OCI-LY7 (cell line): ENCODE results near the gene ZNF831. TPM values are rescaled to one million over a fixed set of nuclear protein-coding genes. Genes with fewer than 3 reads are reported as not detected.

ENCODE experiments used
- BruUV-seq: library from RNA; stranded (reverse); fragments of 400-500 nt; replicated peaks from 2 replicates; lab custom pipeline; 2021; lab: Mats Ljungman, UMichigan
- CTCF ChIA-PET: fragments of 300-600 bp; sonication (Branson Sonifier 250); formaldehyde crosslinking; loops from one replicate; lab custom pipeline; 2022; ENCODE audit warnings: antibody characterized with exemption; ENCODE audit not compliant: unreplicated experiment; lab: Charles Lee
- POLR2A ChIA-PET: fragments of 300-600 bp; sonication (Branson Sonifier 250); formaldehyde crosslinking; loops from one replicate; lab custom pipeline; 2022; ENCODE audit warnings: antibody characterized with exemption; lab: Charles Lee
- DNase-seq: peaks from one replicate; pipeline ENCODE4 v3.0.0-alpha.2; 2015; ENCODE audit warnings: low spot score
- H2AFZ ChIP-seq: fragments of 200-600 bp; sonication (generic), shearing (Covaris generic); 2 replicates; pipeline ENCODE4 v1.6.1; 2014; ENCODE audit warnings: mild to moderate bottlenecking, antibody characterized with exemption, low read length, moderate library complexity
- H3K27ac ChIP-seq: fragments of 200-600 bp; sonication (generic); 2 replicates; pipeline ENCODE4 v1.5.1; 2014; ENCODE audit warnings: mixed run types, low read depth, mild to moderate bottlenecking, moderate library complexity, low read length, inconsistent platforms; ENCODE audit not compliant: poor library complexity, severe bottlenecking
- H3K36me3 ChIP-seq: fragments of 200-600 bp; sonication (generic); 2 replicates; pipeline ENCODE4 v1.6.1; 2014; ENCODE audit warnings: mild to moderate bottlenecking, antibody characterized with exemption, low read length, moderate library complexity, mixed read lengths; ENCODE audit not compliant: insufficient read depth
- H3K4me1 ChIP-seq: fragments of 200-600 bp; sonication (generic); 2 replicates; pipeline ENCODE4 v1.5.1; 2014; ENCODE audit warnings: mild to moderate bottlenecking, low read length; ENCODE audit not compliant: insufficient read depth, poor library complexity, severe bottlenecking
- H3K4me2 ChIP-seq: fragments of 200-600 bp; sonication (generic); 2 replicates; pipeline ENCODE4 v1.6.1; 2014; ENCODE audit warnings: mild to moderate bottlenecking, low read length
- H3K4me3 ChIP-seq: fragments of 200-600 bp; sonication (generic); 2 replicates; pipeline ENCODE4 v1.5.1; 2014; ENCODE audit warnings: mild to moderate bottlenecking, low read depth, low read length; ENCODE audit not compliant: poor library complexity, severe bottlenecking
- H3K79me2 ChIP-seq: fragments of 200-600 bp; sonication (generic); 2 replicates; pipeline ENCODE4 v1.6.1; 2016; ENCODE audit warnings: low read depth, mild to moderate bottlenecking, low read length, moderate library complexity, mixed read lengths; ENCODE audit not compliant: insufficient read depth
- H3K9me2 ChIP-seq: fragments of 200-600 bp; sonication (generic); 2 replicates; pipeline ENCODE4 v1.6.1; 2016; ENCODE audit warnings: mild to moderate bottlenecking, low read length, mixed read lengths; ENCODE audit not compliant: insufficient read depth
- H3K9me3 ChIP-seq: fragments of 200-600 bp; sonication (generic); 2 replicates; pipeline ENCODE4 v1.6.1; 2014; ENCODE audit warnings: mild to moderate bottlenecking, mixed run types, low read length, mixed read lengths
- H4K20me1 ChIP-seq: fragments of 200-600 bp; sonication (generic); 2 replicates; pipeline ENCODE4 v1.6.1; 2014; ENCODE audit warnings: mild to moderate bottlenecking, antibody characterized with exemption, low read length, moderate library complexity, mixed read lengths; ENCODE audit not compliant: insufficient read depth
- CTCF ChIP-seq: fragments of 200-600 bp; sonication (generic); conservative IDR thresholded peaks from 2 replicates; pipeline ENCODE4 v1.5.1; 2014; ENCODE audit warnings: mild to moderate bottlenecking, antibody characterized with exemption, low read length, moderate library complexity, mixed read lengths
- EZH2phosphoT487 ChIP-seq: fragments of 200-600 bp; sonication (generic); IDR thresholded peaks from 2 replicates; pipeline ENCODE4 v1.6.1; 2018; ENCODE audit warnings: low read depth, borderline replicate concordance, mild to moderate bottlenecking, mixed run types, antibody characterized with exemption, low read length, moderate library complexity, mixed read lengths
- intact Hi-C: fragments of 100-400 bp; cut with micrococcal nuclease; formaldehyde crosslinking; loops from one replicate; pipeline ENCODE4 v1.10.0; 2022; ENCODE audit not compliant: unreplicated experiment
- total RNA-seq, 2 experiments: library from RNA; depleted of rRNA in 1 of 2; stranded (reverse); fragments of >200 nt in 1 of 2; shearing (Covaris generic) in 1 of 2; gene quantifications; 2 replicates each; pipeline ENCODE4 v1.2.3, GENCODE V29; 2014 to 2022

Gene ZNF831
- total RNA-seq, 2 experiments from 2014 or later = 5.9 to 6.3 TPM

DNA sequence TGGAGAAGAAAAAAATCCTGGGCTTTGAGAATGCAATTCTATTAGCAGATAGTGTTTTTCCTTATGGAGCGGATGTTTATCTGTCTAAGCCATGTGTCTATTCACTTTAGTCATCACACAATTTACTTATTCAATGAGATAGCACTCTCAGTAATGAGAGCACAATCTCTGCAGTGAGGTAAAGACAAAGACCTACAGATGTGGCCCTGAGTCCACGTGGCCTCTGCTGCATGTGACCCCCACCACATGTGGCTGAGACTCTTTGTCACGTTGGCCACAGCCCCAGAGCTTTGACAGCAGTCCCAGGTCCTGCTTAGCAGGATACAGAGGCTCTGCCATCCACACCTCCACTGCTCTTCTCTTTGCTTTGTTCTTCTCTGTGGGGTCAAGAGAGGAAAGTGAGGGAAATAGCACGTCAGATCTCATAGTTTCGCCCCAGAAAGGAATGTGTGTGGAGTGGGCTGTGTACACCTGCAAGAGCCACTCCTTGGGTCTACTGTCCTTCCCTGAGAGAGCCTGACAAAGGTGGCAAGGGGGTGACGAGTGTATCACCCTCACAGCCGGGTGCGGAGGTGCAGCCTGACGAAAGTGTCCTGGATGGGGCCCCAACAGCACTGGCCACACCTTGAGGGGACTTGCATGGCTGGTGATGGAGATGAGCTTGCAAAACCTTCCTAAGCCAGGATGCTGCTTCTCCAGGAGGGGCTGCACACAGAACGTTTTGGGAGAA, 40.7 kb downstream of the ZNF831 start:
- ChIA-PET CTCF (no interaction called here), POLR2A (no interaction called here)
- Histone ChIP-seq H3K79me2 (no peaks in the 10 kb centered on the region), H2AFZ (no peak overlapping the region), H3K9me2 (no peaks in the 10 kb centered on the region), H4K20me1 (no peaks in the 10 kb centered on the region), H3K4me3 (no peak overlapping the region), H3K27ac (no peak overlapping the region), H3K36me3 (peaks cover 15% of the 10 kb centered on the region), H3K4me1 (peaks cover 4% of the 10 kb centered on the region), H3K9me3 (0 out of 2 replicates have a peak, but pooled peaks cover 4% of the 10 kb centered on the region), H3K4me2 (no peak overlapping the region)
- intact Hi-C loops = no loop called here
- no peak for DNase-seq
- no TSS peak for BruUV-seq
- TF ChIP-seq EZH2phosphoT487 (no peak), CTCF (no peak)

DNA sequence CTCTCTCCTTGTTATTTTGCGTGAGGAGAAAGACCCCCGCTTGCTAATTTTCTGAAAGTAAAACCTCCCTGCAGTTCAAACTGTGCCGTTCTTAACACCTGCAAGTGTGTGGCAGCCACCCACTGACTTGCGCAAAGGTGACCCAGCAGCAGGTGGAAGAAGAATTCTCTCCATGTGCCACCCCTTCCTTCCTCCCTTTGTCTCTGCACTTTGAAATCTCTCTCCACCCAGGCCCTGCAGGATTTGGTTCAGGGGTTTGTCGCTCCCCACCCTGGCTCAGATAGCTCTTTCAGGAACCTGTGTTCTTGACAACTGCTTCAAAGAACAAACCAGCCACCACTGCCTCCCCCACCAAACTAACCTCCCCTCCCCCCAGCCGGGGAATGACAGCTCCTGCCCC, 41.4 kb downstream of the ZNF831 start:
- Histone ChIP-seq H3K79me2 (no peaks in the 10 kb centered on the region), H3K4me1 (peaks cover 4% of the 10 kb centered on the region), H2AFZ (no peak overlapping the region), H3K27ac (no peak overlapping the region), H3K9me3 (no peaks in the 10 kb centered on the region), H3K36me3 (peaks cover 10% of the 10 kb centered on the region), H3K4me2 (no peak overlapping the region), H3K9me2 (no peaks in the 10 kb centered on the region), H3K4me3 (no peak overlapping the region), H4K20me1 (no peaks in the 10 kb centered on the region)
- POLR2A ChIA-PET = interaction anchor here (0.6 kb wide), 1 partner anchor 268 kb away, joined by 5 read pairs; no protein-coding TSS in a partner anchor
- DNase-seq = no peak
- no peak for TF ChIP-seq CTCF
- CTCF ChIA-PET = no interaction called here
- intact Hi-C loops = no loop called here
- BruUV-seq = no TSS peak

DNA sequence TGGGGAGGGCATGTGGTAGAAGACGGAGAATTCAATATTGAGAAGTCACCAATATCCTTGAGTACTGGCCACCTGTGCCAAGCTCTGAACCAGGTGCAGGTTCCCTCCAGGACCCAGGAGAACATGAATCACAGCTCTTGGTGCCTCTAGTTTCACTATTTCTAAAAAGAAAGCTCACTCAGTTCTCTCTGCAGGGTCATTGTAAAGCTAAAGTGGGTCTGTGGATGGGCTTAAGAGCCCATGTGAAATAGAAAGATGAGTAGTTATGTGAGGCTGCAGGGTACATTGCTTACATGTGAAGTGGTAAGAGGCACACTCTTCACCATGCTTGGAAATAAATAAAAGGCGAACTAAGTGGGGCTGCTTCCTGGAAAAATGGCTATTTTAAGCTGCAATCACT, 43.6 kb downstream of the ZNF831 start:
- intact Hi-C loops = loop anchor here (1.0 kb wide), 2 partner anchors 119 to 337 kb away; no protein-coding TSS in a partner anchor
- H2AFZ ChIP-seq = no peak overlapping the region
- H3K9me3 ChIP-seq = no peaks in the 10 kb centered on the region
- no peak overlapping the region for H3K4me2 ChIP-seq
- BruUV-seq = no TSS peak
- peaks cover 4% of the 10 kb centered on the region for H3K4me1 ChIP-seq
- H3K36me3 ChIP-seq = peaks cover 6% of the 10 kb centered on the region; the same call in 1 of the 2 replicates
- H3K4me3 ChIP-seq = no peak overlapping the region
- ChIA-PET CTCF (interaction anchor here (0.8 to 1.0 kb wide), 3 partner anchors 113 to 336 kb away, joined by 3 to 5 read pairs (median 4); no protein-coding TSS in a partner anchor), POLR2A (interaction anchor here (0.8 kb wide), 1 partner anchor 113 kb away, joined by 3 read pairs; no protein-coding TSS in a partner anchor)
- DNase-seq = no peak
- no peaks in the 10 kb centered on the region for H4K20me1 ChIP-seq
- TF ChIP-seq EZH2phosphoT487 = no peak
- TF ChIP-seq CTCF = no peak
- no peaks in the 10 kb centered on the region for H3K9me2 ChIP-seq
- no peak overlapping the region for H3K27ac ChIP-seq
- no peaks in the 10 kb centered on the region for H3K79me2 ChIP-seq
